ENCODE results near the gene MFNG. TPM values are rescaled to one million over a fixed set of nuclear protein-coding genes. Genes with fewer than 3 reads are reported as not detected.

MFNG gene
- total RNA-seq, 1 donor from 2014 or later = 3.2 TPM

DNA sequence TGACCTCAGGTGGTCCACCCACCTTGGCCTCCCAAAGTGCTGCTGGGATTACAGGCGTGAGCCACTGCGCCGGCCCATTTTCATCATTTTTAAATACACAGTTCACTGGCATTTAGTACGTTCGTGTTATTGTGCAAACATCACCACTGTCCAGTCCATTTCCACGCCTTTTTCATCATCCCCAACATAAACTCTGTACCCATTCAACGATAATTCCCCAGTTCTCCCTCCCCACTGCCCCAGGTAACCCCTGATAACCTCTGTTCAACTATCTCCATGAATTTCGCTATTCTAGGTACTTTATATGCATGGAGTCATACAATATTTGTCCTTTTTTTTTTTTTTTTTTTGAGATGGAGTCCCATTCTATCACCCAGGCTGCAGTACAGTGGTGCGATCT, 40.7 kb downstream of the MFNG start:
- DNase-seq (ENCODE audit: low spot score, unreplicated experiment) = no peak
- Mint-ChIP-seq H3K4me3 (ENCODE audit: low read depth) (no peak overlapping the region), H3K27ac (no peak overlapping the region), H3K4me1 (ENCODE audit: low read depth) (no peaks in the 10 kb centered on the region), H3K9me3 (ENCODE audit: low read depth) (peaks cover 4% of the 10 kb centered on the region), H3K36me3 (ENCODE audit: insufficient read depth) (peaks cover 1% of the 10 kb centered on the region), H3K27me3 (peaks cover 18% of the 10 kb centered on the region)
- TF ChIP-seq CTCF (IDR thresholded peaks at IDR 0.05; ENCODE audit: unreplicated experiment) = no peak

DNA sequence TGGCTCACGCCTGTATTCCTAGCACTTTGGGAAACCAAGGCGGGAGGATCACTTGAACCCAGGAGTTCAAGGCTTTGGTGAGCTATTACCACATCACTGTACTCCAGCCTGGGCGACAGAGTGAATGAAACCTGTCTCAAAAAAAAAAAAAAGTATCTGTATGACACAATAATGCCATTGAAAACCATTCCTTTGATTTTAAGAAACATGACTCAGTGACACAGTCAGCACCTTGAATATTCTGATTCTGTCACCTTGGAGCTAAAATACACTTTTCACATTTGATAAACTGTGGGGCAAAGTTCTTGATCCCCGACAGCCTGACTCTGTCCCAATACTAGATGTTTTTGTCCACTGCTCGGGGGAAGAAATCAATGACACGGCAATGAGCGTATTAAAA, 42.2 kb downstream of the MFNG start:
- H3K4me1 Mint-ChIP-seq (ENCODE audit: low read depth) = no peaks in the 10 kb centered on the region
- H3K9me3 Mint-ChIP-seq (ENCODE audit: low read depth) = peaks cover 4% of the 10 kb centered on the region
- no peak for TF ChIP-seq CTCF (IDR thresholded peaks at IDR 0.05; ENCODE audit: unreplicated experiment)
- no peak overlapping the region for H3K4me3 Mint-ChIP-seq (ENCODE audit: low read depth)
- peaks cover 27% of the 10 kb centered on the region for H3K27me3 Mint-ChIP-seq
- DNase-seq (ENCODE audit: low spot score, unreplicated experiment) = no peak
- no peak overlapping the region for H3K27ac Mint-ChIP-seq
- peaks cover 1% of the 10 kb centered on the region for H3K36me3 Mint-ChIP-seq (ENCODE audit: insufficient read depth)

GRCh38 chr22:37443086-37443485, 43.1 kb downstream of the MFNG start:
- Mint-ChIP-seq H3K9me3 (ENCODE audit: low read depth) (peaks cover 4% of the 10 kb centered on the region), H3K4me1 (ENCODE audit: low read depth) (no peaks in the 10 kb centered on the region), H3K27me3 (peaks cover 27% of the 10 kb centered on the region), H3K4me3 (ENCODE audit: low read depth) (no peak overlapping the region), H3K27ac (no peak overlapping the region), H3K36me3 (ENCODE audit: insufficient read depth) (peaks cover 1% of the 10 kb centered on the region)
- no peak for TF ChIP-seq CTCF (IDR thresholded peaks at IDR 0.05; ENCODE audit: unreplicated experiment)
- no peak for DNase-seq (ENCODE audit: low spot score, unreplicated experiment)

DNA sequence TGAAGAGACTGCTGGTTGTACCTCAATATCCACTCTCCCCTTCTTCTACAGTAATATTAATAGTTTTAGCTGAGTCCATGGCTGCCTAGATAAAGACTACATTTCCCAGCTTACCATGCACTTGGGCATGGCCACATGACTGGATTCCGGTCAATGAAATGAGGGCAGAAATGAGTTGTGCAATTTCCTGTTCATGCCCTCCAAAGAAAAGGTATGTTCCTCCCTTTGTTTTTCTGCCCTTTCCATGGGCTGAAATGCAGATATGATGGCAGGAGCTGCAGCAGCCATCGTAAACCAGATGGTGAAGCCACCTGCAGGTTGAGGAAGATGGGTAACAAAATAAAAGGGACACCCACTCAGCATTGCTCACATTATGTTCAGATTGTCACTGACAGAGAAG, 43.6 kb downstream of the MFNG start:
- H3K4me1 Mint-ChIP-seq (ENCODE audit: low read depth) = no peaks in the 10 kb centered on the region

GRCh38 chr22:37442135-37442534, 44.0 kb downstream of the MFNG start:
- peaks cover 1% of the 10 kb centered on the region for H3K36me3 Mint-ChIP-seq (ENCODE audit: insufficient read depth)
- TF ChIP-seq CTCF (IDR thresholded peaks at IDR 0.05; ENCODE audit: unreplicated experiment) = no peak
- no peak overlapping the region for H3K4me3 Mint-ChIP-seq (ENCODE audit: low read depth)
- H3K4me1 Mint-ChIP-seq (ENCODE audit: low read depth) = no peaks in the 10 kb centered on the region
- H3K27me3 Mint-ChIP-seq = peaks cover 26% of the 10 kb centered on the region
- H3K27ac Mint-ChIP-seq = peak overlapping the region; percentile 7
- peaks cover 4% of the 10 kb centered on the region for H3K9me3 Mint-ChIP-seq (ENCODE audit: low read depth)
- no peak for DNase-seq (ENCODE audit: low spot score, unreplicated experiment)

More for the DNA sequence above, 43.6 kb downstream of the MFNG start:
- peaks cover 27% of the 10 kb centered on the region for H3K27me3 Mint-ChIP-seq
- H3K9me3 Mint-ChIP-seq (ENCODE audit: low read depth) = peaks cover 4% of the 10 kb centered on the region
- TF ChIP-seq CTCF (IDR thresholded peaks at IDR 0.05; ENCODE audit: unreplicated experiment) = no peak
- no peak overlapping the region for H3K27ac Mint-ChIP-seq
- H3K36me3 Mint-ChIP-seq (ENCODE audit: insufficient read depth) = peaks cover 1% of the 10 kb centered on the region
- no peak overlapping the region for H3K4me3 Mint-ChIP-seq (ENCODE audit: low read depth)
- no peak for DNase-seq (ENCODE audit: low spot score, unreplicated experiment)
